Type B pancreatic cell (in vitro differentiated cells): ENCODE measurements around the gene EEF1AKMT4. TPM values are rescaled to one million over a fixed set of nuclear protein-coding genes. Genes with fewer than 3 reads are reported as not detected.

ENCODE experiments used
- DNase-seq: peaks from one replicate; pipeline ENCODE4 v3.0.0; 2021; ENCODE audit warnings: mixed read lengths; ENCODE audit not compliant: unreplicated experiment; ENCODE audit errors: extremely low spot score
- H3K27ac Mint-ChIP-seq: 2 replicates; pipeline ENCODE4 v1.8.0; 2021; ENCODE audit warnings: mild to moderate bottlenecking, mixed read lengths
- H3K27me3 Mint-ChIP-seq: 2 replicates; pipeline ENCODE4 v1.8.0; 2021; ENCODE audit warnings: mixed read lengths
- H3K36me3 Mint-ChIP-seq: 2 replicates; pipeline ENCODE4 v1.8.0; 2021; ENCODE audit warnings: mixed read lengths
- H3K4me1 Mint-ChIP-seq: one replicate; pipeline ENCODE4 v1.8.0; 2021; ENCODE audit warnings: mixed read lengths; ENCODE audit not compliant: unreplicated experiment
- H3K4me3 Mint-ChIP-seq: 2 replicates; pipeline ENCODE4 v1.8.0; 2021; ENCODE audit warnings: mild to moderate bottlenecking, mixed read lengths
- H3K9me3 Mint-ChIP-seq: 2 replicates; pipeline ENCODE4 v1.8.0; 2021; ENCODE audit warnings: mixed read lengths
- total RNA-seq: library from RNA; stranded (reverse); gene quantifications from 2 replicates; pipeline ENCODE4 v1.2.1, GENCODE V29; 2021; ENCODE audit warnings: low replicate concordance
- TF ChIP-seq, protein P1 (sequence below): fragments of 200-600 bp; sonication (generic); conservative IDR thresholded peaks from 2 replicates; pipeline ENCODE4 v1.5.0; 2021; ENCODE audit warnings: antibody characterized with exemption, mild to moderate bottlenecking

Gene EEF1AKMT4
- total RNA-seq, 1 donor from 2014 or later, result 6.4 TPM

DNA sequence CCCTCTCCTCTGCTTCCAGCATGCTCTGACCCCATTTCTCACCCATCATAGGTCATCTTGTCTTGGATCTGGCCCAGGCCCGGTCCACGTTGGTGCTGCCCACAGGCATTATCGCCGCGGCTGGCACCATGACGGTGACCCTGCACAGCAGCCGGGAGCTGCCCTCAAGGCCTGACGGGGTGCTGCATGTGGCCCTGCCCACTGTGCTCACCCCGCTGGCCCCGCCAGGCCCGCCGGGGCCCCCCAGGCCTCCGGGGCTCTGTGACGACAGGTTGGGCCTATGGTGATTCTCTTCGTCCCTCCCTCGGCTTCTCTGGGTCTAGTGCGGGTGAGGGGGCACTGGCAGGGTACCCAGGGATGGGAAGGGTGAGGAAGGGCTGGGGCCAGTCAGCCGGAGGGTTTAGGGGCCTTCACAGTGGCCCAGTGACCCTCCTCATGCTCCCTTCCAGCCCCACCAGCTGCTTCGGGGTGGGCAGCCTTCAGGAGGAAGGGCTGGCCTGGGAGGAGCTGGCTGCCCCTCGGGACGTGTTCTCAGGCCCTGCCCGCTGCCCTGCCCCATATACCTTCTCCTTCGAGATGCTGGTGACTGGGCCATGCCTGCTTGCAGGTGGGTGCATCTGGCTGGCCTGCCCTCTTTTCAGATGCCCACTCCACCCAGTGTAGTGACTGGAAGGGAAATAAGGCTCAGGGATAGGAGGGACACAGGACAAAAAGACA is 16.2 kb upstream of the EEF1AKMT4 start:
- Mint-ChIP-seq H3K27ac (no peak overlapping the region), H3K4me3 (peak overlapping the region; percentile 20), H3K27me3 (peaks cover 64% of the 10 kb centered on the region), H3K9me3 (no peaks in the 10 kb centered on the region), H3K36me3 (no peaks in the 10 kb centered on the region), H3K4me1 (peaks cover 7% of the 10 kb centered on the region)
- DNase-seq, result no peak
- TF ChIP-seq, protein P1, sequence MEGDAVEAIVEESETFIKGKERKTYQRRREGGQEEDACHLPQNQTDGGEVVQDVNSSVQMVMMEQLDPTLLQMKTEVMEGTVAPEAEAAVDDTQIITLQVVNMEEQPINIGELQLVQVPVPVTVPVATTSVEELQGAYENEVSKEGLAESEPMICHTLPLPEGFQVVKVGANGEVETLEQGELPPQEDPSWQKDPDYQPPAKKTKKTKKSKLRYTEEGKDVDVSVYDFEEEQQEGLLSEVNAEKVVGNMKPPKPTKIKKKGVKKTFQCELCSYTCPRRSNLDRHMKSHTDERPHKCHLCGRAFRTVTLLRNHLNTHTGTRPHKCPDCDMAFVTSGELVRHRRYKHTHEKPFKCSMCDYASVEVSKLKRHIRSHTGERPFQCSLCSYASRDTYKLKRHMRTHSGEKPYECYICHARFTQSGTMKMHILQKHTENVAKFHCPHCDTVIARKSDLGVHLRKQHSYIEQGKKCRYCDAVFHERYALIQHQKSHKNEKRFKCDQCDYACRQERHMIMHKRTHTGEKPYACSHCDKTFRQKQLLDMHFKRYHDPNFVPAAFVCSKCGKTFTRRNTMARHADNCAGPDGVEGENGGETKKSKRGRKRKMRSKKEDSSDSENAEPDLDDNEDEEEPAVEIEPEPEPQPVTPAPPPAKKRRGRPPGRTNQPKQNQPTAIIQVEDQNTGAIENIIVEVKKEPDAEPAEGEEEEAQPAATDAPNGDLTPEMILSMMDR, result no peak

DNA sequence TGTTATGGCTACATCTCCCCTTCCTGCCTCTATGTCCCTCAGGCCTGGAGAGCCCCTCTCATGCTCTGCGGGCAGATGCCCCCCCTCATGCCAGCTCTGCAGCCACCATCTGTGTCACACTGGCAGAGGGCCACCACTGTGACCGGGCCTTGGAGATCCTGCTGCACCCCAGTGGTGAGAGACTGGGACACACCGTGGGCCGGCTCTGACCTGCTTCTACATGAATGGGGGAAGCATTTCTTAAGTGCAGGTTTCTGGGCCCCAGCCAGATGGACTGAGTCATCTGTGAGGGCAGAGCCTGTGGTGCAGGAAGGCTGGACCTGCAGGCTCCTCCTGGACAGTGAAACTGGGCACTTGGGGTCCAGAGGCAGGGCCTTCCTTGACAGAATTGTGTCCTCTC is 15.2 kb upstream of the EEF1AKMT4 start:
- H3K4me1 Mint-ChIP-seq, result peaks cover 7% of the 10 kb centered on the region
- no peaks in the 10 kb centered on the region for H3K36me3 Mint-ChIP-seq
- no peaks in the 10 kb centered on the region for H3K9me3 Mint-ChIP-seq
- no peak overlapping the region for H3K4me3 Mint-ChIP-seq
- peaks cover 55% of the 10 kb centered on the region for H3K27me3 Mint-ChIP-seq
- no peak for DNase-seq
- H3K27ac Mint-ChIP-seq, result no peak overlapping the region
- TF ChIP-seq, protein P1, result no peak

DNA sequence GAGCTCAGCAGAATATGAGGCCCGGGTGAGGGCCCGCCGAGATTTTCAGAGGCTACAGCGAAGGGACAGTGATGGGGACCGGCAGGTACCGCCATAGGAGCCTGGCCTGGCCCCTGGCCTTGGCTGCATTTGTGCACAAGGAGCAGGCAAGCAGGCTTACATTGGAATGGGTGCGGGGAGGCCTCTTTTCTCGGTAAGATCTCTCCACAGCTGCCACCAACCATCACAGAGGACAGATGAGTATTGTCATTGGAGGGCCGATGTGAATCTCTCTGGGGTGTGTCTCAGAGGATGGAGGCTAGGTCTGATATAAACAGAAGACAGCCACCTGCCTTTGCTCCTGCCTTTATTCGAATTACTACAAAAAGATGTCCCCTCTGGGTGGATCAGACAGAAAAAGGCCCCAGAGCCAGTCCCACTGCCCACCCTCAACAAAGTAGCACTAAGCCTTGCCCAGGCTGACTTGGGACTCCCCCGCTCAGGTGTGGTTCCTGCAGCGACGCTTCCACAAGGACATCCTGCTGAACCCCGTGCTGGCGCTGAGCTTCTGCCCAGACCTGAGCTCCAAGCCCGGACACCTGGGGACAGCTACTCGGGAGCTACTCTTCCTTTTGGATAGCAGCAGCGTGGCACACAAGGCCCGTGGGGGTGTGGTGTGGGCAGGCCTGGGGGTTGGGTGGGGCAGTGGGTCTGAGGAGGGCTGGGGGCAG is 14.6 kb upstream of the EEF1AKMT4 start:
- Mint-ChIP-seq H3K4me3 (no peak overlapping the region), H3K36me3 (no peaks in the 10 kb centered on the region), H3K27me3 (peaks cover 55% of the 10 kb centered on the region), H3K4me1 (peaks cover 7% of the 10 kb centered on the region), H3K27ac (no peak overlapping the region), H3K9me3 (no peaks in the 10 kb centered on the region)
- TF ChIP-seq, protein P1, result no peak
- no peak for DNase-seq

DNA sequence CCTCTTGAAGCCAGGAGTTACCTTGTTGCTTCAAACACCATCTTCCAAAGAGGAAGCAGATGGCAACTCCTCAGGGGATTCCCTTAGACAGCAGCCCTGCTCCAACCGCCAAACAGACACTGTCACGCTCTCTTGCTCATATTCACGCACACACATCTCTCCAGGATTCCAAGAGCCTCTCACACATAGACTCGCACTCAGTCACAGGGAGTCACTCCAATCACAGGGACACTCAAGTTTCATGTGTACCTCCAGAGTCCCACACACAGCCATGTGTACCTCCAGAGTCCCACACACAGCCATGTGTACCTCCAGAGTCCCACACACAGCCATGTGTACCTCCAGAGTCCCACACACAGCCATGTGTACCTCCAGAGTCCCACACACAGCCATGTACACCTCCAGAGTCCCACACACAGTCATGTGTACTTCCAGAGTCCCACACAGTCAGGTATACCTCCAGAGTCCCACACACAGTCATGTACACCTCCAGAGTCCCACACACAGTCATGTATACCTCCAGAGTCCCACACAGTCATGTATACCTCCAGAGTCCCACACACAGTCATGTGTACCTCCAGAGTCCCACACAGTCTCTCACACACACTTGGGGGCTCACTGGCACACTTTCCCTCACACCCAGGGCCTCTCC is 14.0 kb upstream of the EEF1AKMT4 start:
- Mint-ChIP-seq H3K27ac (no peak overlapping the region), H3K27me3 (peaks cover 55% of the 10 kb centered on the region), H3K9me3 (no peaks in the 10 kb centered on the region), H3K36me3 (no peaks in the 10 kb centered on the region), H3K4me1 (peaks cover 7% of the 10 kb centered on the region), H3K4me3 (no peak overlapping the region)
- TF ChIP-seq, protein P1, result no peak
- DNase-seq, result no peak

DNA sequence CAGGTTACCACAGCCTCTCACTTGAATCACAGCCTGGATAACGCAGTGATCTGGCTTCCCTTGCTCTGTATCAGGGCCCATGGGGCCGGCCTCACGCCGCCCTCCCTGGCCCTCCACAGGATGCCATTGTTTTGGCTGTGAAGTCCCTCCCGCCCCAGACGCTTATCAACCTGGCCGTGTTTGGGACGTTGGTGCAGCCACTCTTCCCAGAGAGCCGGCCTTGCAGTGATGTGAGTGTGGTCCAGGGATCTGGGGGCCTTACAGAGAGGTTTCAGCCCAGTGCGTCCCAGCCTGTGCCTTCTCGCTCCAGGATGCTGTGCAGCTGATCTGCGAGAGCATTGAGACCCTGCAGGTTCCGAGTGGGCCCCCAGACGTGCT is 13.4 kb upstream of the EEF1AKMT4 start:
- Mint-ChIP-seq H3K27ac (no peak overlapping the region), H3K27me3 (peaks cover 52% of the 10 kb centered on the region), H3K4me1 (peaks cover 5% of the 10 kb centered on the region), H3K4me3 (no peak overlapping the region), H3K9me3 (no peaks in the 10 kb centered on the region), H3K36me3 (no peaks in the 10 kb centered on the region)
- TF ChIP-seq, protein P1, result no peak
- DNase-seq, result no peak
